GM12892 (cell line): Measurements from ENCODE around the gene HSD17B4.
A peak's percentile ranks its signal among the peaks of the same experiment; 100 is the strongest.
"Not testable (repeated sequence)": the region's sequence is repeated elsewhere in the genome, so short reads cannot be mapped to it uniquely, and the experiment has no call there.

Experiments used
- DNase-seq: peaks from one replicate; pipeline ENCODE4 v3.0.0; 2011; ENCODE audit not compliant: insufficient read length
- FAIRE-seq: peaks from 2 replicates; lab custom pipeline; 2011; peaks lifted over from hg19 to GRCh38; lab: Jason Lieb, UNC
- POLR2A ChIP-seq: IDR thresholded peaks from 2 replicates; pipeline ENCODE4 v1.6.1; 2011; ENCODE audit warnings: low read depth, low read length, control low read depth
- POLR2AphosphoS5 ChIP-seq: IDR thresholded peaks from 2 replicates; pipeline ENCODE4 v1.6.1; 2011; ENCODE audit warnings: low read depth, low read length, control low read depth
- TAF1 ChIP-seq: IDR thresholded peaks from 2 replicates; pipeline ENCODE4 v1.6.1; 2011; ENCODE audit warnings: low read depth, mild to moderate bottlenecking, control low read depth, low read length, borderline replicate concordance

HSD17B4 gene

DNA sequence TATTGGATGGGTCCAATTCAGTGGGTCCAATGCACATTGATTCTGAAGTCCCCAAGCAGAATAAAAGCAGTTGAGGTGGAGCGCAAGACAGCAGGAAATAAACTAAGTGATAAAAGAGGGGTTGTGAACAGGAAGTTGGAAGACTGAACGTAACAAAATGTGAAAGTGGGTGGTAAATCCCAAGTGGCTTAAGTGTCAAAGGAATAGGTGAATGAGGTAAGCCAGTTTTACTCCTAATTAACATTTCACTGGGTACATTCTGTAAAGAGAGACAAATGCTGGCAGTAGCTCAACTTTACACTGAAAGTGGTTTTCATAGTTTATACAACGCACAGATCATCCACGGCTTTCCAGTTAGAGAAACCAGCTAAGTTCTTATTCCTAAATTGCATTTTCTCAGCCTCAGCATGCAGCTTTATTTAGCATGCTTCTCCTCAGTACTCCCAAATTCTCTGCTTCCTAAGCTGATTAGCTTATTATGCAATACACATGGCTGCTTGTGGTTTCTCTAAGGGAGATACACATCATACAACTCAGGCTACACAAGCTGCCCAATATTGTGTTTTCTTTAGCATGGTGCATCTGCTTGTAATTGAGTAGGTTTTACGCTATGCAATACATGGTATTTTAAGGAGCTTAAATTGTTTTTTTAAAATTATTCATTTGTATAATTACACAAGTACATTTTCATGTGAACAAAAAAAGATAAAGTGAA is 34.2 kb upstream of the HSD17B4 start:
- DNase-seq (no peak), FAIRE-seq (no peak)
- no peak for TF ChIP-seq POLR2AphosphoS5
- no peak for TF ChIP-seq POLR2A
- TF ChIP-seq TAF1, result no peak

DNA sequence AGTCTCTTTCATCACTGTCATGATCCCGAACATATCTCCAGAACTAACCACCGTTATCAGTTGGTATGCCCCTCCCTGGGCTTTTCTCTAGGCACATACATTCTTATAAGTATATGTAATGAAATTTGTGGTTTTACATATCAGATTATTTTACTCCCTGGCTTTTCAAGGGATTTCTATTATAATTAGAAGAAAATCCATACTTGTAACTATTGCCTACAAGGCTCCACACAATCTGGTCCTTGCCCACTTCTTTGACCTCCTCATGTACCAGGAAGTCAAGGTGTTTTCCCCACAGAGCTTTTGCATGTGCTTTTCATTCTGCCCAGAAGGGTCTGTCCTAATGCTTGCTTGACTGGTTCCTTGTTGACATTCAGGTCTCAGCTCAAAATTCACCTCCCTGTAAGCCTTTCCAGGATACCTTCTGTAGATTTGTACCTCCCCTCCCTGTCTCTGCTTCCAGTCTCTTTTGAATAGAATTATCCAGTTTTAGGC is 33.6 kb upstream of the HSD17B4 start:
- TF ChIP-seq POLR2AphosphoS5 (no peak), TAF1 (no peak), POLR2A (no peak)
- FAIRE-seq, result peak; percentile 77
- DNase-seq, result no peak

DNA sequence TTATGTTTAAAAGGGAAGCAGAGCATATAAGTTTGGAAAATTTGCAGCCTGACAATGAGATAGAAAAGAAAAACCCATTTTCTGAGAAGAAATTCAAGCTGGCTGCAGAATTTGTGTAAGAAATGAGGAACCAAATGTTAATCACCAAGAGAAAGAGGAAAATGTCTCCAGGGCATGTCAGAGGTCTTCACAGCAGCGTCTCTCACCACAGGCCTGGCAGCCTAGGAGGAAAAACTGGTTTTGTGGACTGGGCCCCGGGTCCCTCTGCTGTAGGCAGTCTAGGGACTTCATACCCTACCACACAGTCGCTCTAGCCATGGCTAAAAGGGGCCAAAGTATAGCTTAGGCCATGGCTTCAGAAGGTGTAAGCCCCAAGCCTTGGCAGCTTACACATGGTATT is 32.1 kb upstream of the HSD17B4 start:
- DNase-seq (no peak), FAIRE-seq (no peak)
- TF ChIP-seq TAF1 (no peak), POLR2A (no peak), POLR2AphosphoS5 (no peak)

DNA sequence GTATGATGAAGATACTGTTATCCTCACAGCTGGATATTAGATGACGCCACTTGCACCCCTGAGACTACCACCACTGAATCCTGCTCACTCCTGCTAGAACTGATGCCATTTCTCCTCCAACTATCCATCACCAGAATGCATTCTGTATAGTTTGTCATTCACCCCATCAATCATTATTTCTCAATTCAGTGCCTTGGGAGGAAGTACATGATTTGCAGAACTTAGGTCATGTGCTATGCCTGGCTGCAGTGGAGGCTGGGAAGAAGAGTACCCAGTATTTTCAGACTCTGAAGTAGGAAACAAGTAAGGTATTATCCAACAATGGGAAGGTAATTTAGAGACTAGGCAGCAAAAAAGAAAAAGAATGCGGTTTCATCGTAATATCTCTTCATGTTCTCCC is 26.2 kb upstream of the HSD17B4 start:
- FAIRE-seq (no peak), DNase-seq (no peak)

DNA sequence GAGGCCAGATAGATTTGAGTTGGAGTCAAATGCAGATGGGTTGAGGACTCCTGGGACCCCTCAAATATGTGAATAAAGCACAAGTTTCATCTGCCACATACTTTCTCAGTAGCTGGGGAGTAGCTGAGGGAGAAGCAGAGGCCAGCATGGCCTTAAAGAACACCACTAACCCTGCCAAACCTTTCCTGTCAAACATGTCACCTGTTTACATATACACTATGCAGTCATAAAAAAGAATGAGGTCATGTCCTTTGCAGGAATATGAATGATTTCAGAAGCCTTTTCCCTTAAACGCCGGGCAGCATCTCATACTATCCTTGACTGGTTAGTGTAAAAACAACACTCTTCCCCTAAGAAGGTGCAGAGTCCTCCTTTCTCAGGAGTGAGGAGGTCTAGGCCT is 25.2 kb upstream of the HSD17B4 start:
- TF ChIP-seq TAF1 (no peak), POLR2AphosphoS5 (no peak), POLR2A (no peak)
- DNase-seq (no peak), FAIRE-seq (no peak)

More for the DNA sequence above, 26.2 kb upstream of the HSD17B4 start:
- TF ChIP-seq POLR2A (no peak), POLR2AphosphoS5 (no peak), TAF1 (no peak)

DNA sequence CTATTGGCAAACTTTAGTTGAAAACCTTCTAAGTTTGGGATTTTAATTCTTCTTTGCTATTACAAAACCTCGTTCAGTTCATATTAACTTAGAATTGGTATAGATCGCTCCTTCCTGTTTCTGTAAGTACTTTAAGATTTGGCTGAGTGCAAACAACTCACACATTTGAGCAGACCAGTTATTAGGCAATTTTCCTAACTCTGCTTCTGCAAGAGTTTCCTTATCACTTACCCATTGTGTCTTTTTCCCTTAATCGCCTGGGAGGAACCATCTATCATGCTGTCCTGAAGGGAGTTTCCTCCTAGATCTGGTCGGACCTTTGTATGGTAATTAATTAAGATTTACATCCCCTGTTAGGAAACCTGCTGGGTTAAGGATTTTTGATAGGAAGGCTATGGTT is 24.7 kb upstream of the HSD17B4 start:
- not testable (repeated sequence) for DNase-seq, FAIRE-seq

DNA sequence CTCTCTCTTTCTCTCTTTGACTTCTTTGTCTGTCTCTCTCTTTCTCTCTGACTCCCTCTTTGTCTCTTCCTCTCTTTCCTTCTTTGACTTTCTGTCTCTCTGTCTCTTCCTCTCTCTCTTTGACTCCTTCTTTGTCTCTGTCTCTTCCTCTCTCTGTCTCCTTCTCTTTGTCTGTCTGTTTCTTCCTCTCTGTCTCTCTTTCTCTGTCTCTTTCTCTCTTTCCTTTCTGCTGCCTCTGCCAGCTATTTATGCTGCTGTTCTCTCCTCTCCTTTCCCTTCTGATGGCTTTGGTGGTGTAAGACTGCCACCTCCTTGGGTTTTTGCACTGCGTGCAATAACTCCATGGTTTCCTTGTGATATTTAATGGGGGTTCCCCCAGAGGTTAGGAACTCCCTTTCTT is 24.1 kb upstream of the HSD17B4 start:
- not testable (repeated sequence) for FAIRE-seq, DNase-seq

DNA sequence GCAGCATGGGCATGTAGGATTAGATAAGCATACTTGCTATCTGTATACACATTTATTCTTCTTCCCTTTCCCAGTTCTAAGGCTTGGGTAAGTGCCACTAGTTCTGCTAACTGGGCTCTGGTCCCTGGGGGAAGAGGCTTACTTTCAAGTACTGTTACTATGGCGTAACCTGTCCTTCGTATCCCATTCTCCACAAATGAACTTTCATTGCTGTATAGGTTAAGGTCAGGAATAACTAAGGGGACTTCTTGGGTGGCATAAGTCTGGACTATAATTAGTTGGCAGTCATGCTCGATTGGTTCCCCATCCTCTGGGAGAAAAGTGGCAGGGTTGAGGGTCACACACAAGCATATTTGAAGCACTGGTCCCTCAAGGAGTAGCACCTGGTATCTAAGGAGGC is 23.7 kb upstream of the HSD17B4 start:
- DNase-seq, FAIRE-seq: not testable (repeated sequence)

DNA sequence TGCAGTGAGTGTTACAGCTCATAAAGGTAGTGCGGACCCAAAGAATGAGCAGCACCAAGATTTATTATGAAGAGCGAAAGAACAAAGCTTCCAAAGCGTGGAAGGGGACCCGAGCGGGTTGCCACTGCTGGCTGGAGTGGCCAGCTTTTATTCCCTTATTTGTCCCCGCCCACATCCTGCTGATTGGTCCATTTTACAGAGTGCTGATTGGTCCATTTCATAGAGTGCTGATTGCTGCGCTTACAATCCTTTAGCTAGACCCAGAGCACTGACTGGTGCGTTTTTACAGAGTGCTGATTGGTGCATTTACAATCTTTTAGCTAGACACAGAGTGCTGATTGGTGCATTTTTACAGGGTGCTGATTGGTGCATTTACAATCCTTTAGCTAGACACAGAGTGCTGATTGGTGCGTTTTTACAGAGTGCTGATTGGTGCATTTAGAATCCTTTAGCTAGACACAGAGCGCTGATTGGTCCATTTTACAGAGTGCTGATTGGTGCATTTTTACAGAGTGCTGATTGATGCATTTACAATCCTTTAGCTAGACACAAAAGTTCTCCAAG is 19.5 kb upstream of the HSD17B4 start:
- not testable (repeated sequence) for FAIRE-seq, DNase-seq

DNA sequence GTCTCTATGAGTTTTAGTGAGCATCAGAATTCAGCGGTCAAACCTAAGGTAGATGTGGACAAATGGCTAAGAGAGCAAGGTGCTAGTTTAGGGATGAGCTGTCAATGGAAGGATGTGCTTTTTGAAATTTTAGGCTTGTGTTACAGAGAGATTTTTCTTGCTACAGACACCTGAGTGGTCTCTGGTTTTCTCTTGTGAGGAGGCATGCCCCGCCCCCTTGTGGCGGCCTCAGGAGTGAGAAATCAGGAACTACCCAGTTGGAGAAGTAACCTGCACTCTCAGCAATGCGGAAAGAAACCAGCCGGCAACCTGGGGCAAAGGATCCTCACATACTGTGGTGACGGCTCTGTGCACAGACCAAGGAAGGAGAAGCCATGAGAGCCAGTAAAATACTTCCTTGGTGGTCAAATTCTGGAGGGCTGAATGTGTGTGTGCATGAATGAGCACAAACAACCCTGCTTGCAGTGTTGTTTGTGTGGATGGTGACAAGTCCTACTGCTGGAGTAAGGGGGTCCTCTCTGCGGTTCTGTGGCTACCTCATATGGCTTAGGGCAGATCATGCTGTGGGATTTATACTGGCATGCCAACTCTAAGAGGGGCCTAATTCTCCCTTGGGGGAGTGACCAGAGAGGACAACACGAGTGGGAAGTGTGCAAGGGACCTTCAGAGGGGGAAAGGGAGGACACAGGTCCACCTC is 16.7 kb upstream of the HSD17B4 start:
- peak; percentile 50 for FAIRE-seq
- TF ChIP-seq POLR2A, result no peak
- DNase-seq, result no peak

DNA sequence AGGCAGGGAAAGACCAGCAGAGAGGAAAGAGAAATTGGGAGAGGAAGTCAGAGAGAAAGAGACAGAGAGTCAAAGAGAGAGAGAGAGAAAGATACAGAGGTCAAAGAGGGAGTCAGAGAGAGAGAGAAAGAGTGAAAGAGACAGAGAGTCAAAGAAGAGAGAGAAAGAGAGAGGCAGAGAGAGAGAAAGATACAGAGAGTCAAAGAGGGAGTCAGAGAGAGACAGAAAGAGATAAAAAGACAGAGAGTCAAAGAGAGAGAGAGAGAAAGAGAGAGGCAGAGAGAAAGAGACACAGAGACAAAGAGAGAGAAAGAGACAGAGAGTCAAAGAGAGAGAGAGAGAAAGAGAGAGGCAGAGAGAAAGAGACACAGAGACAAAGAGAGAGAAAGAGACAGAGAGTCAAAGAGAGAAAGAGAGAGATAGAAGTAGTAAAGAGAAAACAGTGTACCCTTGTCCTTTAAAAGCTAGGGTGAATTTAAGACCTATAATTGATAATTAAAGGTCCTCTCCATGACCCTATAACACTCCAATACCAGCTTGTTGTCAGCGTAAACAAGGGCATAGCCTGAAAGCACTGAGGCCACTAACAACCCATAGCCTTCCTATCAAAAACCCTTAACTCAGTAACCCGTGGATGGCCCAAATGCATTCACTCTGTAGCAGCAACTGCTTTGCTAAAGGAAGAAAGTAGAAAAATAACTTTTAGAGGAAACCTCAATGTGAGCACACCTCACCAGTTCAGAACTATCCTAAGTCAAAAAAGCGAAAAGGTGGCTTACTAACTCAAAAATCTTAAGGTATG is 14.3 kb upstream of the HSD17B4 start:
- FAIRE-seq, DNase-seq: not testable (repeated sequence)

DNA sequence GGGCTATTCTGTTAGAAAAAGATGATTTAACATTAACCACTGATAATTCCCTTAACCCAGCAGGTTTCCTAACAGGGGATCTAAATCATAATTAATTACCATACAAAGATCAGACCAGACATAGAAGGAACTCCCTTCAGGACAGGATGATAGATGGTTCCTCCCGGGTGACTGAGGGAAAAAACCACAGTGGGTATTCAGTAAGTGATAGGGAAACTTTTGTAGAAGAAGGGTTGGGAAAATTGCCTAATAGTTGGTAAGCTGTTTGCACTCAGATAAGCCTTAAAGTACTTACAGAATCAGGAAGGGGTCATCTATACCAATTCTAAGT is 13.7 kb upstream of the HSD17B4 start:
- not testable (repeated sequence) for FAIRE-seq, DNase-seq
